Measurements from ENCODE around the gene MBNL2. TPM values are rescaled to one million over a fixed set of nuclear protein-coding genes. Genes with fewer than 3 reads are reported as not detected.

The MBNL2 gene
- total RNA-seq, 1 donor from 2014 or later = 102 TPM

- intact Hi-C loops (cut with DNase I) = no loop called here
- ATAC-seq (peak; percentile 87), DNase-seq (ENCODE audit: low spot score) (peak; percentile 84)
These were observed 85.9 kb downstream of the MBNL2 start for GRCh38 chr13:97307882-97308624.

GRCh38 chr13:97308735-97309429, 86.7 kb downstream of the MBNL2 start:
- ATAC-seq = peak; percentile 27
- intact Hi-C loops (cut with DNase I) = no loop called here
- DNase-seq (ENCODE audit: low spot score) = no peak

- DNase-seq (ENCODE audit: low spot score) = no peak
- ATAC-seq = no peak
- intact Hi-C loops (cut with DNase I) = no loop called here
These were observed 88.8 kb downstream of the MBNL2 start for GRCh38 chr13:97310809-97311436.

GRCh38 chr13:97311956-97312355, 89.8 kb downstream of the MBNL2 start:
- ATAC-seq = no peak
- intact Hi-C loops (cut with DNase I) = no loop called here
- DNase-seq (ENCODE audit: low spot score) = no peak

- no peak for DNase-seq (ENCODE audit: low spot score)
- ATAC-seq = no peak
- intact Hi-C loops (cut with DNase I) = no loop called here
These were observed 91.6 kb downstream of the MBNL2 start for GRCh38 chr13:97313551-97314260.

GRCh38 chr13:97316390-97316789, 94.3 kb downstream of the MBNL2 start:
- ATAC-seq (peak; percentile 75), DNase-seq (ENCODE audit: low spot score) (no peak)
- intact Hi-C loops (cut with DNase I) = no loop called here

GRCh38 chr13:97317933-97318332, 95.8 kb downstream of the MBNL2 start:
- DNase-seq (ENCODE audit: low spot score) = no peak
- intact Hi-C loops (cut with DNase I) = no loop called here
- no peak for ATAC-seq

- ATAC-seq (no peak), DNase-seq (ENCODE audit: low spot score) (no peak)
These were observed 96.4 kb downstream of the MBNL2 start for GRCh38 chr13:97318532-97318931.

GRCh38 chr13:97319113-97319720, 97.1 kb downstream of the MBNL2 start:
- no peak for ATAC-seq
- intact Hi-C loops (cut with DNase I) = no loop called here
- DNase-seq (ENCODE audit: low spot score) = no peak

More at GRCh38 chr13:97318532-97318931, 96.4 kb downstream of the MBNL2 start:
- intact Hi-C loops (cut with DNase I) = no loop called here

- ATAC-seq (no peak), DNase-seq (ENCODE audit: low spot score) (no peak)
- intact Hi-C loops (cut with DNase I) = no loop called here
These were observed 99.0 kb downstream of the MBNL2 start for GRCh38 chr13:97321101-97321500.

- intact Hi-C loops (cut with DNase I) = no loop called here
- ATAC-seq (no peak), DNase-seq (ENCODE audit: low spot score) (no peak)
These were observed 99.6 kb downstream of the MBNL2 start for GRCh38 chr13:97321616-97322321.

GRCh38 chr13:97322740-97323342, 100.7 kb downstream of the MBNL2 start:
- DNase-seq (ENCODE audit: low spot score) (no peak), ATAC-seq (no peak)
- intact Hi-C loops (cut with DNase I) = no loop called here

GRCh38 chr13:97324115-97324514, 102.0 kb downstream of the MBNL2 start:
- intact Hi-C loops (cut with DNase I) = no loop called here
- DNase-seq (ENCODE audit: low spot score) (no peak), ATAC-seq (no peak)

- ATAC-seq (no peak), DNase-seq (ENCODE audit: low spot score) (no peak)
- intact Hi-C loops (cut with DNase I) = no loop called here
These were observed 103.6 kb downstream of the MBNL2 start for GRCh38 chr13:97325738-97326137.

- DNase-seq (ENCODE audit: low spot score) = no peak
- ATAC-seq = no peak
- intact Hi-C loops (cut with DNase I) = no loop called here
These were observed 105.0 kb downstream of the MBNL2 start for GRCh38 chr13:97327086-97327485.

GRCh38 chr13:97327506-97328221, 105.5 kb downstream of the MBNL2 start:
- DNase-seq (ENCODE audit: low spot score) (no peak), ATAC-seq (peak; percentile 6)
- intact Hi-C loops (cut with DNase I) = no loop called here

GRCh38 chr13:97328222-97328790, 106.2 kb downstream of the MBNL2 start:
- ATAC-seq = peak; percentile 88
- intact Hi-C loops (cut with DNase I) = no loop called here
- no peak for DNase-seq (ENCODE audit: low spot score)
